Mesenchymal stem cell (in vitro differentiated cells and primary cell): ENCODE results near the gene ZFYVE21.

Experiments used
- DNase-seq: peaks from one replicate; pipeline ENCODE4 v3.0.0-alpha.2; 2013
- H2AFZ ChIP-seq: one replicate; pipeline ENCODE4 v1.6.1; 2013; ENCODE audit warnings: low read depth, mild to moderate bottlenecking, control low read depth, inconsistent platforms, low read length, moderate library complexity
- H2AK5ac ChIP-seq: 2 replicates; pipeline ENCODE4 v1.6.1; 2013; ENCODE audit warnings: low read length, moderate library complexity, mild to moderate bottlenecking, inconsistent platforms; ENCODE audit not compliant: severe bottlenecking
- H2BK120ac ChIP-seq: one replicate; pipeline ENCODE4 v1.6.1; 2013; ENCODE audit warnings: low read depth, mild to moderate bottlenecking, inconsistent platforms, low read length, moderate library complexity
- H2BK12ac ChIP-seq, 2 experiments: one replicate each; pipeline ENCODE4 v1.6.1; 2013; ENCODE audit warnings: inconsistent platforms in 2 of 2, low read length in 2 of 2, mild to moderate bottlenecking in 2 of 2, moderate library complexity in 2 of 2, control low read depth in 1 of 2
- H2BK15ac ChIP-seq: one replicate; pipeline ENCODE4 v1.6.1; 2013; ENCODE audit warnings: mild to moderate bottlenecking, low read depth, inconsistent platforms; ENCODE audit not compliant: poor library complexity, severe bottlenecking
- H2BK5ac ChIP-seq: 2 replicates; pipeline ENCODE4 v1.6.1; 2013; ENCODE audit warnings: low read depth, mild to moderate bottlenecking, low read length, control low read depth, inconsistent platforms; ENCODE audit not compliant: poor library complexity, severe bottlenecking
- H3K14ac ChIP-seq, 2 experiments: one replicate each; pipeline ENCODE4 v1.6.1; 2013; ENCODE audit warnings: inconsistent platforms in 2 of 2, low read length in 2 of 2, control low read depth in 1 of 2, mild to moderate bottlenecking in 1 of 2, moderate library complexity in 1 of 2
- H3K18ac ChIP-seq, 2 experiments: one replicate each; pipeline ENCODE4 v1.6.1; 2013; ENCODE audit warnings: inconsistent platforms in 2 of 2, low read length in 2 of 2, control low read depth in 1 of 2, low read depth in 1 of 2, mild to moderate bottlenecking in 1 of 2
- H3K23ac ChIP-seq, 2 experiments: one replicate each; pipeline ENCODE4 v1.6.1; 2013; ENCODE audit warnings: inconsistent platforms in 2 of 2, low read length in 2 of 2, mild to moderate bottlenecking in 2 of 2, moderate library complexity in 2 of 2, control low read depth in 1 of 2
- H3K27ac ChIP-seq: 2 replicates; pipeline ENCODE4 v1.5.1; 2013; ENCODE audit warnings: mild to moderate bottlenecking, moderate library complexity, low read length, control low read depth, inconsistent platforms; ENCODE audit not compliant: poor library complexity, severe bottlenecking
- H3K27me3 ChIP-seq, 2 experiments: 2 replicates each; pipeline versions ENCODE4 v1.6.1 to v1.7.0; 2013; ENCODE audit warnings: low read length in 2 of 2, mild to moderate bottlenecking in 2 of 2, moderate library complexity in 2 of 2, control low read depth in 1 of 2, inconsistent platforms in 1 of 2; ENCODE audit not compliant: control insufficient read depth in 1 of 2, insufficient read depth in 1 of 2
- H3K36me3 ChIP-seq, 2 experiments: 2 replicates each; pipeline versions ENCODE4 v1.6.1 to v1.7.0; 2013; ENCODE audit warnings: low read length in 2 of 2, control low read depth in 1 of 2, inconsistent platforms in 1 of 2, low read depth in 1 of 2, mild to moderate bottlenecking in 1 of 2; ENCODE audit not compliant: insufficient read depth in 2 of 2, control insufficient read depth in 1 of 2
- H3K4ac ChIP-seq, 2 experiments: one replicate each; pipeline ENCODE4 v1.6.1; 2013; ENCODE audit warnings: inconsistent platforms in 2 of 2, low read length in 2 of 2, mild to moderate bottlenecking in 2 of 2, moderate library complexity in 2 of 2, control low read depth in 1 of 2, low read depth in 1 of 2
- H3K4me1 ChIP-seq: 2 replicates; pipeline ENCODE4 v1.6.1; 2013; ENCODE audit warnings: low read depth, low read length, control low read depth; ENCODE audit not compliant: control insufficient read depth, insufficient read depth
- H3K4me2 ChIP-seq: 2 replicates; pipeline ENCODE4 v1.6.1; 2013; ENCODE audit warnings: low read length, mild to moderate bottlenecking, inconsistent platforms; ENCODE audit not compliant: poor library complexity, severe bottlenecking
- H3K4me3 ChIP-seq, 2 experiments: 2 replicates each; pipeline versions ENCODE4 v1.5.1 to v1.7.0; 2013; ENCODE audit warnings: low read length in 2 of 2, mild to moderate bottlenecking in 2 of 2, control low read depth in 1 of 2, low read depth in 1 of 2; ENCODE audit not compliant: insufficient read depth in 1 of 2
- H3K79me1 ChIP-seq: replicated peaks from 2 replicates; pipeline ENCODE4 v1.6.1; 2013; ENCODE audit warnings: mild to moderate bottlenecking, control low read depth, low read length, inconsistent platforms; ENCODE audit not compliant: poor library complexity, severe bottlenecking
- H3K9ac ChIP-seq: 2 replicates; pipeline ENCODE4 v1.7.0; 2013; ENCODE audit warnings: mild to moderate bottlenecking, low read length, moderate library complexity
- H3K9me3 ChIP-seq: 2 replicates; pipeline ENCODE4 v1.7.0; 2013; ENCODE audit warnings: mild to moderate bottlenecking, low read length; ENCODE audit not compliant: control insufficient read depth
- H4K8ac ChIP-seq: one replicate; pipeline ENCODE4 v1.6.1; 2013; ENCODE audit warnings: inconsistent platforms, mild to moderate bottlenecking, low read length, moderate library complexity
- H4K91ac ChIP-seq: one replicate; pipeline ENCODE4 v1.6.1; 2013; ENCODE audit warnings: mild to moderate bottlenecking, low read length, inconsistent platforms
- WGBS: methylation state at CpG from one replicate; pipeline ENCODE4 v1.1.7; 2013; ENCODE audit warnings: mixed read lengths; 5-methylcytosine and 5-hydroxymethylcytosine counted together

The ZFYVE21 gene

DNA sequence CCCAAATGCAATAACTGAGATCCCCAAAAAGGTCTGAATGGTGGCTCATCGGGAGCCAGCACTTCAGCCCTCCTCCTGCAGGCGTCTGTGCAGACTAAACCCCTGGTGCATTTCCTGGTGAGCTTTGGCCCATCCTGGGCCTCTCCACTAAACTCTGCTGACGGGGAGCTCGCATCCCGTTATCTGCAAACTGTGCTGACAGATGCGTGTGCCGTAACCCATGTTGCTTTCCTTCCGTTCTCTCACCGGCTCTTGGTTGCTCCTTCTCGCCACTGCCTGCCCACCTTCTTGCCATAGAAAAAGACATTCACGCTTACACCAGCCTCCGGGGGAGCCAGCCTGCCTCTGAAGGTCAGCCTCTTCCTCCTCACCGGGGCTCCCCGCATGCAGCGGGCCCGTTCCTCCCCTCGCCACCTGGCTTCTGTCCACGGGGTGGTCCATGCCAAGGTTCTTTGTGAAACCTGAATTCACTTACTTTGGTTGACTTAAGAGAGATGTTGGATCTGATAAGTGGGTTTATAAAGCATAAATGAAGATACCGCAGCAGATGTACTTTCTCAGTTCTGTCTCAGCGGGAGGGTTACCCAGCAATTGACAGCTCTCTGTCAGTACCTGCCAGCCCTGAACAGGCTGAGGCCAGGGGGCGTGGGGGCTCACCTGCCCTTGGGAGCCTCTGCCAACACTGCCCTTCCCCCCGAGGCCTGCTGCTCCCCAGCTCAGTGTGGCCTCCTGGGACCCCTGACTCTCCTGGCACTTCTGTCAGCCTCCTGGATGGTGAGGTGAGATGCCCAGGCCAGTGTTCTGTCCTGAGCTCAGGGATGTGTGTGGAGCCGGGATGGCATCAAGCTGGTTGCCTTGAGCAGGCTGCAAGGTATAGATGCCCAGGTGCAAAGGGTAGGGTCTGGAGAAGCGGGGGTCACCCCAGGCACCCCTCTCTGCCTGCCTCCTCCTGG is 14.2 kb downstream of the ZFYVE21 start:
- H3K18ac ChIP-seq, result no peak overlapping the region
- no peak overlapping the region for H4K91ac ChIP-seq
- H3K9me3 ChIP-seq, result no peaks in the 10 kb centered on the region
- H3K27ac ChIP-seq, result no peak overlapping the region
- no peak overlapping the region for H2BK12ac ChIP-seq
- no peak overlapping the region for H2AFZ ChIP-seq
- H2AK5ac ChIP-seq, result no peak overlapping the region
- H3K4me1 ChIP-seq, result peaks cover 11% of the 10 kb centered on the region
- no peak for DNase-seq
- H3K79me1 ChIP-seq, result peaks cover 52% of the 10 kb centered on the region
- no peak overlapping the region for H2BK5ac ChIP-seq
- H4K8ac ChIP-seq, result no peak overlapping the region
- no peak overlapping the region for H3K23ac ChIP-seq
- H3K9ac ChIP-seq, result no peak overlapping the region
- no peak overlapping the region for H2BK15ac ChIP-seq
- no peak overlapping the region for H2BK120ac ChIP-seq
- WGBS, result 96% methylated on average over 24 of the region's 24 CpGs
- no peak overlapping the region for H3K14ac ChIP-seq
- H3K4me2 ChIP-seq, result no peak overlapping the region
- H3K27me3 ChIP-seq, result no peaks in the 10 kb centered on the region
- peaks cover 72 to 88% of the 10 kb centered on the region in 2 experiments for H3K36me3 ChIP-seq
- H3K4me3 ChIP-seq, result no peak overlapping the region
- H3K4ac ChIP-seq, result no peak overlapping the region

DNA sequence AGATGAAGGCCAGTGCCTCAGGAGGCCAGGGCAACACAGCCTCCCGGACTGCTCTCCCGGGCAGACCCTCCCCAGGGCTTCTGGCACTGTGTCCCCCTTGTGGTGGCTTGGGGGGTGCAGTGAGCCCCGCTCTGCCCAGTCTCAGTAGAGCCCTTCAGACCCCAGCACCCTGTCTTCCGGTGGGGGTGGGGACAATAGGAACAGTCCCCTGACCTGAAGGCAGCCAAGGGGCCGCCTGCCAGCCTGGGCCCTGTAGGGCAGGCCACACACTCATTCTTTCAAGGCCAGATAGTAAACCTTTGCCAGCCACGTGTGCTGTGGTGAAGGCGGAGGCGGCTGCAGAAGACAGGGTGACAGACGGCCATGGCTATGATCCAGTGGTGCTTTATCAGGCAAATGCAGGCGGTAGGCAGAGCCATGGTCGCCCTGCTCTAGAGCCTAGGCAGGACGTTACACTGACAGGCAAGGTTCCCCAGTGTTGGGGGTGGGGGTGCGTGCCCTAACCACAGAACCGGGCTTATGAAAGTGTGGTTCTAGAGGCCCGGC is 15.0 kb downstream of the ZFYVE21 start:
- H3K27me3 ChIP-seq, result no peaks in the 10 kb centered on the region
- no peak overlapping the region for H2BK15ac ChIP-seq
- H3K4me3 ChIP-seq, result no peak overlapping the region
- H2BK5ac ChIP-seq, result no peak overlapping the region
- H3K36me3 ChIP-seq, result peaks cover 78 to 88% of the 10 kb centered on the region in 2 experiments
- H3K4me2 ChIP-seq, result no peak overlapping the region
- DNase-seq, result no peak
- H2AK5ac ChIP-seq, result no peak overlapping the region
- peaks cover 11% of the 10 kb centered on the region for H3K4me1 ChIP-seq
- no peak overlapping the region for H3K4ac ChIP-seq
- H2BK12ac ChIP-seq, result no peak overlapping the region
- no peak overlapping the region for H2AFZ ChIP-seq
- no peak overlapping the region for H4K91ac ChIP-seq
- H3K9ac ChIP-seq, result no peak overlapping the region
- no peak overlapping the region for H4K8ac ChIP-seq
- H3K79me1 ChIP-seq, result peaks cover 45% of the 10 kb centered on the region
- no peak overlapping the region for H3K14ac ChIP-seq
- no peaks in the 10 kb centered on the region for H3K9me3 ChIP-seq
- WGBS, result 95% methylated on average over 15 of the region's 15 CpGs
- H2BK120ac ChIP-seq, result no peak overlapping the region
- no peak overlapping the region for H3K27ac ChIP-seq
- H3K18ac ChIP-seq, result no peak overlapping the region
- no peak overlapping the region for H3K23ac ChIP-seq

DNA sequence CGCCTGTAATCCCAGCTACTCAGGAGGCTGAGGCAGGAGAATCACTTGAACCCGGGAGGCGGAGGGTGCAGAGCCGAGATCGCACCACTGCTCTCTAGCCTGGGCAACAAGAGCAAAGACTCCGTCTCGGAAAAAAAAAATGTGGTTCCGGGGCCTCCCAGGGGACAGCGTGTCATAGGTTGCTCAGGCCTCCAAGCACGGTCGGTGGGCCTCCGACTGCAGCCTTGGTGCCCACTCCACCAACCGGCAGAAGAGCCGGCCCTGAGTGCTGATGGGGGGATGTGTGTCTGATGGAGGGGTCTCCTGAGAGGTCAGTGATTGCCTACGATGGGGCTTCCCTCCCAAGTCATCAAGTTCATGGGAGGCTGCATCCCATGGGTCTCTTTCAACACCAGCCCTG is 15.9 kb downstream of the ZFYVE21 start:
- peaks cover 41% of the 10 kb centered on the region for H3K79me1 ChIP-seq
- H3K27ac ChIP-seq, result no peak overlapping the region
- DNase-seq, result no peak
- H3K4me1 ChIP-seq, result peaks cover 9% of the 10 kb centered on the region
- H3K4ac ChIP-seq, result no peak overlapping the region
- H2BK5ac ChIP-seq, result no peak overlapping the region
- WGBS, result 95% methylated on average over 15 of the region's 15 CpGs
- no peak overlapping the region for H3K23ac ChIP-seq
- H4K91ac ChIP-seq, result no peak overlapping the region
- H3K4me2 ChIP-seq, result no peak overlapping the region
- no peak overlapping the region for H2AK5ac ChIP-seq
- no peak overlapping the region for H2AFZ ChIP-seq
- peaks cover 70 to 88% of the 10 kb centered on the region in 2 experiments for H3K36me3 ChIP-seq
- H2BK120ac ChIP-seq, result no peak overlapping the region
- H2BK12ac ChIP-seq, result no peak overlapping the region
- no peak overlapping the region for H2BK15ac ChIP-seq
- no peak overlapping the region for H3K18ac ChIP-seq
- H3K27me3 ChIP-seq, result no peaks in the 10 kb centered on the region
- H4K8ac ChIP-seq, result no peak overlapping the region
- no peak overlapping the region for H3K4me3 ChIP-seq
- H3K14ac ChIP-seq, result no peak overlapping the region
- H3K9ac ChIP-seq, result no peak overlapping the region
- no peaks in the 10 kb centered on the region for H3K9me3 ChIP-seq
